ENCODE data around the gene SF3B1.
A peak's percentile ranks its signal among the peaks of the same experiment; 100 is the strongest.

Gene SF3B1

DNA sequence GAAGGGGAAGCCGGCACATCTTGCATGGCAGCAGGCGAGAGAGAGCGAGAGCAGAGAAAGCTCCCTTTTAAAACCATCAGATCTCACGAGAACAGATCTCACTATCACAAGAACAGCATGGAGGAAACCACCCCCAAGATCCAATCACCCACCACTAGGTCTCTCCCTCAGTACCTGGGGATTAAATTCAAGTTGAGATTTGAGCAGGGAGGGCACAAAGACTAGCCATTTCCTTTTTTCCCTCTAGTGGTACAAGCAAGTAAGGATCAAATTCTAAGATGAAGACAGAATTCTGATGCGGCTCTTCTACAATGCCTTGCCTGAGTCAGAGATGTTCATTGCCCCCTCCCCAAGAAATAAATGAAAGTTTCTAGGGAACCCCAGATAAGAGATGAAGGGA is 78.7 kb downstream of the SF3B1 start:
- H3K9ac ChIP-seq (ENCODE audit: low read length) = no peak overlapping the region
- no peak overlapping the region for H2AK5ac ChIP-seq (ENCODE audit: low read length, severe bottlenecking)
- H3K27ac ChIP-seq (ENCODE audit: low read length, poor library complexity, severe bottlenecking) = no peak overlapping the region
- no peak overlapping the region for H3K14ac ChIP-seq (ENCODE audit: low read length in 2 of 2)
- H4K91ac ChIP-seq (ENCODE audit: low read length) = no peak overlapping the region
- peak; percentile 20 for DNase-seq
- H2BK5ac ChIP-seq (ENCODE audit: low read depth, low read length, poor library complexity, severe bottlenecking) = no peak overlapping the region
- H3K4me2 ChIP-seq (ENCODE audit: low read length, poor library complexity, severe bottlenecking) = no peak overlapping the region
- H3K79me1 ChIP-seq (replicated peaks; ENCODE audit: low read length, poor library complexity, severe bottlenecking) = no peaks in the 10 kb centered on the region
- no peak overlapping the region for H3K4ac ChIP-seq (ENCODE audit: low read depth in 1 of 2, low read length in 2 of 2)
- no peak overlapping the region for H3K4me3 ChIP-seq (ENCODE audit: insufficient read depth in 1 of 2, low read depth in 1 of 2, low read length in 2 of 2)
- 86% methylated on average over 5 of the region's 5 CpGs for WGBS
- H3K4me1 ChIP-seq (ENCODE audit: control insufficient read depth, insufficient read depth, low read depth, low read length) = no peaks in the 10 kb centered on the region
- no peak overlapping the region for H2BK120ac ChIP-seq (ENCODE audit: low read depth, low read length)
- H3K27me3 ChIP-seq (ENCODE audit: control insufficient read depth in 1 of 2, insufficient read depth in 1 of 2, low read length in 2 of 2) = peaks cover 0 to 10% of the 10 kb centered on the region in 2 experiments
- no peak overlapping the region for H2BK12ac ChIP-seq (ENCODE audit: low read length in 2 of 2)
- no peaks in the 10 kb centered on the region for H3K36me3 ChIP-seq (ENCODE audit: control insufficient read depth in 1 of 2, insufficient read depth in 2 of 2, low read depth in 1 of 2, low read length in 2 of 2)
- no peak overlapping the region for H3K23ac ChIP-seq (ENCODE audit: low read length in 2 of 2)
- no peak overlapping the region for H4K8ac ChIP-seq (ENCODE audit: low read length)
- no peak overlapping the region for H2AFZ ChIP-seq (ENCODE audit: low read depth, low read length)
- no peaks in the 10 kb centered on the region for H3K9me3 ChIP-seq (ENCODE audit: control insufficient read depth, low read length)
- no peak overlapping the region for H3K18ac ChIP-seq (ENCODE audit: low read depth in 1 of 2, low read length in 2 of 2)
- no peak overlapping the region for H2BK15ac ChIP-seq (ENCODE audit: low read depth, poor library complexity, severe bottlenecking)

- DNase-seq = no peak
- no peaks in the 10 kb centered on the region for H3K79me1 ChIP-seq (replicated peaks; ENCODE audit: low read length, poor library complexity, severe bottlenecking)
- no peak overlapping the region for H3K27ac ChIP-seq (ENCODE audit: low read length, poor library complexity, severe bottlenecking)
- no peaks in the 10 kb centered on the region for H3K9me3 ChIP-seq (ENCODE audit: control insufficient read depth, low read length)
- H3K18ac ChIP-seq (ENCODE audit: low read depth in 1 of 2, low read length in 2 of 2) = no peak overlapping the region
- WGBS = 94% methylated on average over 3 of the region's 4 CpGs
- H2BK120ac ChIP-seq (ENCODE audit: low read depth, low read length) = no peak overlapping the region
- H3K9ac ChIP-seq (ENCODE audit: low read length) = no peak overlapping the region
- no peak overlapping the region for H3K14ac ChIP-seq (ENCODE audit: low read length in 2 of 2)
- H2BK5ac ChIP-seq (ENCODE audit: low read depth, low read length, poor library complexity, severe bottlenecking) = no peak overlapping the region
- H2BK12ac ChIP-seq (ENCODE audit: low read length in 2 of 2) = no peak overlapping the region
- H3K23ac ChIP-seq (ENCODE audit: low read length in 2 of 2) = no peak overlapping the region
- no peak overlapping the region for H2AFZ ChIP-seq (ENCODE audit: low read depth, low read length)
- no peak overlapping the region for H3K4me3 ChIP-seq (ENCODE audit: insufficient read depth in 1 of 2, low read depth in 1 of 2, low read length in 2 of 2)
- H2AK5ac ChIP-seq (ENCODE audit: low read length, severe bottlenecking) = no peak overlapping the region
- H4K8ac ChIP-seq (ENCODE audit: low read length) = no peak overlapping the region
- no peak overlapping the region for H3K4me2 ChIP-seq (ENCODE audit: low read length, poor library complexity, severe bottlenecking)
- H3K36me3 ChIP-seq (ENCODE audit: control insufficient read depth in 1 of 2, insufficient read depth in 2 of 2, low read depth in 1 of 2, low read length in 2 of 2) = no peaks in the 10 kb centered on the region
- no peak overlapping the region for H4K91ac ChIP-seq (ENCODE audit: low read length)
- peaks cover 2% of the 10 kb centered on the region for H3K4me1 ChIP-seq (ENCODE audit: control insufficient read depth, insufficient read depth, low read depth, low read length)
- H3K4ac ChIP-seq (ENCODE audit: low read depth in 1 of 2, low read length in 2 of 2) = no peak overlapping the region
- H3K27me3 ChIP-seq (ENCODE audit: control insufficient read depth in 1 of 2, insufficient read depth in 1 of 2, low read length in 2 of 2) = peaks cover 0 to 10% of the 10 kb centered on the region in 2 experiments
- no peak overlapping the region for H2BK15ac ChIP-seq (ENCODE audit: low read depth, poor library complexity, severe bottlenecking)
Observed at GRCh38 chr2:197354169-197354558, 80.7 kb downstream of the SF3B1 start.

DNA sequence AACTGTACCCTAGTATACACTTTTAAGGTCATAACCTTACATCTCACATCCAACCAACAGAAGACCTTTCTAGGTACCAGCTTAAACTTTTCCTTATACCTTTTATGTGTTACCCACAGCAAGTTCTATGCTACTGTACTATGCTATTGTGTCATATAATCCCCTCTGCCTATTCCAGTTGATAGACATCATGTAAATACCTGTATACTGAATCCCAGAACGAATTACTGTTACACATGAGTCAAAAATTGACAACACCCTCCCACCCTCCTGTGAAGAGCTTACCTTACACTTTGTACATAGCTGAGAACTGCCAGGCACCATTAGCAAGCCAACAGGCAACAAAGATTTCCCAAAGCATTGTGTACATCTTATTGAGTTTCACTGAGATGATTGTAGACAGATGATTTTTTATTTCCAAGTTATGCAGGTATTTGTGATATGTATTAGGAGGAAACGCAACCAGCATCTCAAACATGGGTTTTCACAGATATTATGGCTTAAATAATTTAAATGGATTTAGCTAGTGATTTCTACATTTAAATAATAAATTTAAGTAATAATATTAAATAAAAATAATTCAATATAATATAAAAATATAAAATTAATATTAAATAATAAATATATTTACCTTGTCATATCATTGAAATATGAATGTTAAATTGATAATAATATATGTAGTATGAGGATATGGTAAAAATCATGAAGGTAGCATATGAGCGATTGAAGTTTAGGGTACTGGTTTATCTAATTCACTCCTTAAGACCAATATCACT is 81.2 kb downstream of the SF3B1 start:
- Histone ChIP-seq H2AFZ (ENCODE audit: low read depth, low read length) (no peak overlapping the region), H2BK15ac (ENCODE audit: low read depth, poor library complexity, severe bottlenecking) (no peak overlapping the region), H3K9me3 (ENCODE audit: control insufficient read depth, low read length) (no peaks in the 10 kb centered on the region), H2BK12ac (ENCODE audit: low read length in 2 of 2) (no peak overlapping the region), H2AK5ac (ENCODE audit: low read length, severe bottlenecking) (no peak overlapping the region), H4K91ac (ENCODE audit: low read length) (no peak overlapping the region), H2BK120ac (ENCODE audit: low read depth, low read length) (no peak overlapping the region), H3K4me2 (ENCODE audit: low read length, poor library complexity, severe bottlenecking) (no peak overlapping the region), H2BK5ac (ENCODE audit: low read depth, low read length, poor library complexity, severe bottlenecking) (no peak overlapping the region), H3K18ac (ENCODE audit: low read depth in 1 of 2, low read length in 2 of 2) (no peak overlapping the region), H3K27ac (ENCODE audit: low read length, poor library complexity, severe bottlenecking) (no peak overlapping the region), H3K4ac (ENCODE audit: low read depth in 1 of 2, low read length in 2 of 2) (no peak overlapping the region), H3K9ac (ENCODE audit: low read length) (no peak overlapping the region), H3K4me1 (ENCODE audit: control insufficient read depth, insufficient read depth, low read depth, low read length) (peaks cover 2% of the 10 kb centered on the region), H4K8ac (ENCODE audit: low read length) (no peak overlapping the region), H3K23ac (ENCODE audit: low read length in 2 of 2) (no peak overlapping the region), H3K4me3 (ENCODE audit: insufficient read depth in 1 of 2, low read depth in 1 of 2, low read length in 2 of 2) (no peak overlapping the region), H3K79me1 (replicated peaks; ENCODE audit: low read length, poor library complexity, severe bottlenecking) (no peaks in the 10 kb centered on the region), H3K14ac (ENCODE audit: low read length in 2 of 2) (no peak overlapping the region), H3K27me3 (ENCODE audit: control insufficient read depth in 1 of 2, insufficient read depth in 1 of 2, low read length in 2 of 2) (peaks cover 0 to 10% of the 10 kb centered on the region in 2 experiments), H3K36me3 (ENCODE audit: control insufficient read depth in 1 of 2, insufficient read depth in 2 of 2, low read depth in 1 of 2, low read length in 2 of 2) (no peaks in the 10 kb centered on the region)
- WGBS = 27% methylated on average over 1 of the region's 3 CpGs
- DNase-seq = no peak

GRCh38 chr2:197349699-197350098 is 85.1 kb downstream of the SF3B1 start:
- Histone ChIP-seq H3K9me3 (ENCODE audit: control insufficient read depth, low read length) (no peaks in the 10 kb centered on the region), H2AK5ac (ENCODE audit: low read length, severe bottlenecking) (no peak overlapping the region), H3K4me3 (ENCODE audit: insufficient read depth in 1 of 2, low read depth in 1 of 2, low read length in 2 of 2) (no peak overlapping the region), H3K23ac (ENCODE audit: low read length in 2 of 2) (no peak overlapping the region), H2BK5ac (ENCODE audit: low read depth, low read length, poor library complexity, severe bottlenecking) (no peak overlapping the region), H3K4ac (ENCODE audit: low read depth in 1 of 2, low read length in 2 of 2) (no peak overlapping the region), H2BK12ac (ENCODE audit: low read length in 2 of 2) (no peak overlapping the region), H4K91ac (ENCODE audit: low read length) (no peak overlapping the region), H3K14ac (ENCODE audit: low read length in 2 of 2) (no peak overlapping the region), H2AFZ (ENCODE audit: low read depth, low read length) (no peak overlapping the region), H2BK15ac (ENCODE audit: low read depth, poor library complexity, severe bottlenecking) (no peak overlapping the region), H3K27ac (ENCODE audit: low read length, poor library complexity, severe bottlenecking) (no peak overlapping the region), H3K18ac (ENCODE audit: low read depth in 1 of 2, low read length in 2 of 2) (no peak overlapping the region), H4K8ac (ENCODE audit: low read length) (no peak overlapping the region), H3K27me3 (ENCODE audit: control insufficient read depth in 1 of 2, insufficient read depth in 1 of 2, low read length in 2 of 2) (peaks cover 0 to 2% of the 10 kb centered on the region in 2 experiments), H3K79me1 (replicated peaks; ENCODE audit: low read length, poor library complexity, severe bottlenecking) (no peaks in the 10 kb centered on the region), H2BK120ac (ENCODE audit: low read depth, low read length) (no peak overlapping the region), H3K9ac (ENCODE audit: low read length) (no peak overlapping the region), H3K4me2 (ENCODE audit: low read length, poor library complexity, severe bottlenecking) (no peak overlapping the region), H3K4me1 (ENCODE audit: control insufficient read depth, insufficient read depth, low read depth, low read length) (peaks cover 2% of the 10 kb centered on the region), H3K36me3 (ENCODE audit: control insufficient read depth in 1 of 2, insufficient read depth in 2 of 2, low read depth in 1 of 2, low read length in 2 of 2) (no peaks in the 10 kb centered on the region)
- 95% methylated on average over 2 of the region's 2 CpGs for WGBS
- no peak for DNase-seq

Data from mesenchymal stem cell (in vitro differentiated cells and primary cell).